Cardiac muscle cell (in vitro differentiated cells and primary cell): ENCODE results near the gene DTNA. TPM values are rescaled to one million over a fixed set of nuclear protein-coding genes. Genes with fewer than 3 reads are reported as not detected.
"Not testable (repeated sequence)": the region's sequence is repeated elsewhere in the genome, so short reads cannot be mapped to it uniquely, and the experiment has no call there.

ENCODE experiments used
- DNase-seq, 2 donors: peaks; one replicate each; pipeline versions ENCODE4 v3.0.0 to v3.0.0-alpha.2; 2010 to 2017; ENCODE audit warnings: low read depth in 1 of 2, low spot score in 1 of 2
- H3K27ac ChIP-seq: fragments of 200-600 bp; sonication (generic); 2 replicates; pipeline ENCODE4 v1.5.1; 2016
- H3K27me3 ChIP-seq: fragments of 200-600 bp; sonication (generic); 2 replicates; pipeline ENCODE4 v1.6.0; 2016; ENCODE audit warnings: control low read depth
- H3K36me3 ChIP-seq: fragments of 200-600 bp; sonication (generic); 2 replicates; pipeline ENCODE4 v1.5.1; 2016; ENCODE audit warnings: control low read depth
- H3K4me1 ChIP-seq: fragments of 200-600 bp; sonication (generic); 2 replicates; pipeline ENCODE4 v1.8.1; 2017; ENCODE audit warnings: low read depth, mild to moderate bottlenecking, mixed run types
- H3K4me3 ChIP-seq: fragments of 200-600 bp; sonication (generic); 2 replicates; pipeline ENCODE4 v1.5.1; 2016; ENCODE audit warnings: mild to moderate bottlenecking
- H3K9me3 ChIP-seq: fragments of 200-600 bp; sonication (generic); 2 replicates; pipeline ENCODE4 v1.5.1; 2017; ENCODE audit warnings: low read depth, mild to moderate bottlenecking, control low read depth
- polyA plus RNA-seq: library from polyadenylated mRNA; unstranded; fragments of >200 nt; fragmentation: Nextera tagmentation; extraction: Ambion mirVana; gene quantifications from 2 replicates; pipeline ENCODE4 v1.2.1, GENCODE V29; 2016
- total RNA-seq: library from RNA; depleted of rRNA; stranded (reverse); fragments of >200 nt; gene quantifications from 2 replicates; pipeline ENCODE4 v1.2.3, GENCODE V29; 2016
- TF ChIP-seq, protein P1 (sequence below): IDR thresholded peaks from 2 replicates; pipeline ENCODE4 v1.5.1; 2012; ENCODE audit warnings: low read depth, mild to moderate bottlenecking, low read length

DTNA gene
- total and polyA plus RNA-seq, 2 experiments from 2014 or later = 19.6 to 34.6 TPM

DNA sequence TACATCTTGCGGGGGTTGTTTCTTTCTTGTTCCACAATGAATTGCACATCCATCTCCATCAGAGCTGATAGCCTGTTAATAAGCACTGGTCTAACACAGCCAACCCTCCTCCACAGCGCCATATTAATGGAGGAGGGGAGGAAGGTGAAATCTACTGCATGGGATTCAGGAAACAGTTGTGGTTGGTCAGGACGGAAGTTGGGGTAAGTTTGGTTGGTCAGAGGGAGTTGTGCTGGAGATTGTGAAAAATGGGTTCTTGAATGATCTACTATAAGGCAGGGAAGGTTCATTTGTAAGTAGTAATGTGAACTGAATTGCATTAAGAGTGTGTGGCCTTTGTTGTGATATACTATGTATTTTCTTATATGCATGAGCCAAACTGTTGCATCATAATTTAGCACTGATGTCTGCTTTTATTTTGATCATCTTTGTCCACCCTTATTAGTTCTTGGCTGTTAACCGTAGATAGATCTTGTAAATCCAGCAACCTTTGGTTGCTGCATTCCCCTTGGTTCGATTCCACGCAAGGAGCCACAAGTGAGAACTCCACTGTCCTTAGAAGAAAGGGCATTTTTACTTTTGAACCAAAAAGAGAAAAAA lies 180.5 kb downstream of the DTNA start:
- no peaks in the 10 kb centered on the region for H3K36me3 ChIP-seq
- DNase-seq = no peak
- TF ChIP-seq, protein P1, sequence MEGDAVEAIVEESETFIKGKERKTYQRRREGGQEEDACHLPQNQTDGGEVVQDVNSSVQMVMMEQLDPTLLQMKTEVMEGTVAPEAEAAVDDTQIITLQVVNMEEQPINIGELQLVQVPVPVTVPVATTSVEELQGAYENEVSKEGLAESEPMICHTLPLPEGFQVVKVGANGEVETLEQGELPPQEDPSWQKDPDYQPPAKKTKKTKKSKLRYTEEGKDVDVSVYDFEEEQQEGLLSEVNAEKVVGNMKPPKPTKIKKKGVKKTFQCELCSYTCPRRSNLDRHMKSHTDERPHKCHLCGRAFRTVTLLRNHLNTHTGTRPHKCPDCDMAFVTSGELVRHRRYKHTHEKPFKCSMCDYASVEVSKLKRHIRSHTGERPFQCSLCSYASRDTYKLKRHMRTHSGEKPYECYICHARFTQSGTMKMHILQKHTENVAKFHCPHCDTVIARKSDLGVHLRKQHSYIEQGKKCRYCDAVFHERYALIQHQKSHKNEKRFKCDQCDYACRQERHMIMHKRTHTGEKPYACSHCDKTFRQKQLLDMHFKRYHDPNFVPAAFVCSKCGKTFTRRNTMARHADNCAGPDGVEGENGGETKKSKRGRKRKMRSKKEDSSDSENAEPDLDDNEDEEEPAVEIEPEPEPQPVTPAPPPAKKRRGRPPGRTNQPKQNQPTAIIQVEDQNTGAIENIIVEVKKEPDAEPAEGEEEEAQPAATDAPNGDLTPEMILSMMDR = no peak
- H3K27me3 ChIP-seq = peaks cover 4% of the 10 kb centered on the region
- no peak overlapping the region for H3K27ac ChIP-seq
- no peaks in the 10 kb centered on the region for H3K9me3 ChIP-seq
- peaks cover 10% of the 10 kb centered on the region for H3K4me1 ChIP-seq
- H3K4me3 ChIP-seq = no peak overlapping the region

DNA sequence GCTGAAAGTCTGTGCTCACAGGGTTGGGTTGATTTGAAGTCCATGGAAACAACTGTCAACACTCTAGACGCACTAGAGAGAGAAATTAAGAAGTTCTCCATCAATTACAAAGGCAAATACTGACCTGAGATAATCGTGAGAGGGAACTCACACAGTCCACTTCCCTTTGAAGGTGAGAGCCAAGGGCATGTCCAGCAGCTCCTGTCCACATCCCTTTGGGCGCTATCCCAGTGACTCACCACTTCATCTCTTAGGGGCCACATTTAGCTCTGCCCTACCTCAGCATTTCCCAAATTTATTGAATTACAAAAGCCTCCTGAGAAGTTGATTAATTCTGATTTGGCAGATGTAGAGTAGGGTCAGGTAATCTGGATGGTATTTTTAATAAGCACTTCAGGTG lies 182.3 kb downstream of the DTNA start:
- H3K27ac ChIP-seq = no peak overlapping the region
- peak in 1 of 2 donors; percentile 33 for DNase-seq
- TF ChIP-seq, protein P1 = no peak
- no peaks in the 10 kb centered on the region for H3K36me3 ChIP-seq
- no peaks in the 10 kb centered on the region for H3K27me3 ChIP-seq
- no peaks in the 10 kb centered on the region for H3K9me3 ChIP-seq
- no peak overlapping the region for H3K4me3 ChIP-seq
- H3K4me1 ChIP-seq = peaks cover 10% of the 10 kb centered on the region

DNA sequence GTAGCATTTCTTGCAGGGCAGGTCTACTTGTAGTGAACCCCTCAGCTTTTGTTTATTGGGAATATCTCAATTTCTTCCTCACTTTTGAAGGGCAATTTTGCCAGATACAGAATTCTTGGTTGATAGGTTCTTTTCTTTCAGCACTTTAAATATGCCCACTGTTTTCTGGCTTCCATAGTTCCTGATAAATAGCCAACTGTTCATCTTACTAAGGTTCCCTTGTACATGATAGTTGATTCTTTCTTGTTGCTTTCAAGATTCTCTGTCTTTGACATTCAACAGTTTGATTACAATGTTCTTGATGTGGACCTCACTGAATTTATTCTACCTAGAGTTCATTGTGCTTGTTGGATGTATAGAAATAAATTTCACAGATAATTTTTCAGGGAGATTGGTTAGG lies 183.1 kb downstream of the DTNA start:
- H3K27me3 ChIP-seq = no peaks in the 10 kb centered on the region
- no peak overlapping the region for H3K27ac ChIP-seq
- no peaks in the 10 kb centered on the region for H3K9me3 ChIP-seq
- TF ChIP-seq, protein P1 = no peak
- DNase-seq = no peak
- peaks cover 10% of the 10 kb centered on the region for H3K4me1 ChIP-seq
- no peaks in the 10 kb centered on the region for H3K36me3 ChIP-seq
- no peak overlapping the region for H3K4me3 ChIP-seq

DNA sequence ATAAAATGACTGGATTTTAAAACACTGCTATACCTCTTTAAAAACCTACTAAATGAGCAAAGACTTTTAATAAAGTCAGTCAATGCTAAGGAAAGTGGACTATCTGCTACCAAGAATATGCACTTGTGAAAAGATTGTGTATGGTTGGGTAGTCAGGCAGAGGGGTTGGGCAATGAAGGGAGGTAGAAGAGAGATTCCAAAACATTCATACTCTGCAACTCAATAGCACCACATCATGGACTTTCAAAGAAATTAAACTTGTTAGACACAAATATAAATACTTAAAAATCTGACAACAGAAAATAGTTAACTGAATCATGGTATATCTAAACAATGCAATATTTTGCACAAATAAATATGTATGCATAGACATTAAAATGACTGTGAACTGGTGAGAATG lies 191.2 kb downstream of the DTNA start:
- no peak overlapping the region for H3K27ac ChIP-seq
- H3K9me3 ChIP-seq = no peaks in the 10 kb centered on the region
- TF ChIP-seq, protein P1 = no peak
- no peak overlapping the region for H3K4me3 ChIP-seq
- DNase-seq = peak in 1 of 2 donors; percentile 23
- no peaks in the 10 kb centered on the region for H3K36me3 ChIP-seq
- H3K27me3 ChIP-seq = no peaks in the 10 kb centered on the region
- H3K4me1 ChIP-seq = no peaks in the 10 kb centered on the region

DNA sequence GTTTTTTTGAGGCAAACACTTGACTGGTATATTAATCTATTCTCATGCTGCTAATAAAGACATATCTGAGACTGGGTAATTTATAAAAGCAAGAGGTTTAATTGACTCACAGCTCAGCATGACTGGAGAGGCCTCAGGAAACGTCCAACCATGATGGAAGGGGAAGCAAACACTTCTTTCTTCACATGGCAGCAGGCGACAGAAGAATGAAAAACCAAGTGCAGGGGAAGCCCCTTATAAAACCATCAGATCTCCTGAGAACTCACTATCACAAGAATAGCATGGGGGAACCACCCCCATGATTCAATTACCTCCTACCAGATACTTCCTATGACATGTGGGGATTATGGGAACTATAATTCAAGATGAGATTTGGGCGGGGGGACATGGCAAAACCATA lies 194.9 kb downstream of the DTNA start:
- H3K27ac ChIP-seq = no peak overlapping the region
- no peak for DNase-seq
- H3K4me1 ChIP-seq = no peaks in the 10 kb centered on the region
- no peaks in the 10 kb centered on the region for H3K9me3 ChIP-seq
- no peak overlapping the region for H3K4me3 ChIP-seq
- TF ChIP-seq, protein P1 = no peak
- H3K36me3 ChIP-seq = no peaks in the 10 kb centered on the region
- H3K27me3 ChIP-seq = no peaks in the 10 kb centered on the region

DNA sequence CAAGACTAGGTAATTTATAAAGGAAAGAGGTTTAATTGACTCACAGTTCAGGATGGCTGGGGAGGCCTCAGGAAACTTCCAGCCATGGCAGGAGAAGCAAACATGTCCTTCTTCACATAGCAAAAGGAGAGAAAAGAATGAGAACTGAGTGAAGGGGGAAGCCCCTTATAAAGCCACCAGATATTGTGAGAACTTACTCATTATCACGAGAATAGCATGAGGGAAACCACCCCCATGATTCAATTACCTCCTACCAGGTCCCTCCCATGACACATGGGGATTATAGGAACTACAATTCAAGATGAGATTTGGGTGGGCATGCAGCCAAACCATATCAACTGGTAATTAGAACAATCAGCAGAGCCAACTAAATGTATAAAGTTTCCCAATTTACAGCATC lies 196.9 kb downstream of the DTNA start:
- H3K27ac ChIP-seq, H3K4me3 ChIP-seq, H3K27me3 ChIP-seq, H3K9me3 ChIP-seq, H3K4me1 ChIP-seq, DNase-seq, H3K36me3 ChIP-seq: not testable (repeated sequence)
